NCI-H1694 (cell line): ENCODE results near the gene PALLD.

Experiments used
- DNase-seq: peaks from one replicate; lab custom pipeline; 2025; lab: John Stamatoyannopoulos, UW

Gene PALLD

GRCh38 chr4:168734703-168735678, 238.1 kb downstream of the PALLD start:
- no peak for DNase-seq

GRCh38 chr4:168735735-168736134, 238.9 kb downstream of the PALLD start:
- DNase-seq = no peak

DNA sequence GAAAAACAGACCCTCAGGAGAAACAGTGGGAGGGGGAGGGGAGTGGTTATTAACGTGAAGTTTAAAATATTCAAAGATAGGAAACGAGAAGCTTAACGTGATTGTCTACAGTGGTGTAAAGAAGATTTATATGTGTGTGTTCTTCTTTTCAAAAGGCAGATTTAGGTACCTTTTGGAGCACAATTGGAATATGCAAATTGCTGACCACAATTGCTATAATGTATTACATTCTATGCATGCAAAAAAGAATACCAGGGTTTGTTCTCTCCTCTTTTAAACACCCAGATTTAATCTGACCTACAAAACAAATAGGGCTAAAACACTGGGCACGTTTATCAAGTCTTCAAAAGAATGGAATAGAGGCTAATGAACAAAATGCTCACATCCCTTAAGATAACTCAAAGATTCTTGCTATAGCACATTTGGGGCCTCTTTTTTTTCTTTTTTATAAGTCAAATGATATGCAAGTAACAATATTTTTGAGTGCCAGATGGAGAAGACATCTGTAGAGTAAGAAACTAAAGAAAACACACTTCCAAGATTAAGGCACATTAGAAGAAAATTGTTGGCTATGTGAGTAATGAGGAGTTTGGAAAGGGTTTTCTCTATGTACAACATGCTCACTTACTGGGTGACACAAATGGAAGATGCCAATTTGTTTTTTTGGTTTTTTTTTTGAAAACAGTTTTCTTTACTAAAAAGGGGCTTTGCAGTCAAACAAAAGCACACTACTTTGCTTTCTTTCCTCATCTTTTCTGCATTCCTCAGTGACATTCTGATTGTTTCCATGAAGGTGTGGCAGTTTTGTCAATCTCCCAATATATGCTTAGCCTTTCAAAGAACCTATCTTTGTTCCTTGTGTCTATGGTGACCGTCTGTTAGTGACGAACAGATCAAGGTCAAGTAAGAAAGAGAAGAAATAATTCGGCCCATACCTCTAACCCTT, 240.3 kb downstream of the PALLD start:
- DNase-seq = no peak

DNA sequence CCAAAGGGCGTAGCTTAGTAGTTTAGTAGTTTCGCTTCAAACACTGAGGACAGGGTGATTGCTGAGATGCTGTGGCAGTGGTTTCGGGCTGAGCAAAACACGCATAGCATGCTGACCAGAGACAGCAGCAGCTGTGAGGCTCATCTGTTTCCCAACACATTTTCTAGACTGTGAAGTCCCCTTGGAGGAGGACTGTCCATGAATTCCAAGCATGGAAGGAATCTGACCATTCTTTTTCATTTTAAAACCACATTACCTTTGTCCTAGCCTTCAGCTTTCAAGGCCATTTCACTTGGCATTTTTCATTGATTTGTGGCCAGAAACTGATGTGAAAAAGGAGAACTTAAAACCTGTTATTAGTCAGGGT, 240.9 kb downstream of the PALLD start:
- no peak for DNase-seq

DNA sequence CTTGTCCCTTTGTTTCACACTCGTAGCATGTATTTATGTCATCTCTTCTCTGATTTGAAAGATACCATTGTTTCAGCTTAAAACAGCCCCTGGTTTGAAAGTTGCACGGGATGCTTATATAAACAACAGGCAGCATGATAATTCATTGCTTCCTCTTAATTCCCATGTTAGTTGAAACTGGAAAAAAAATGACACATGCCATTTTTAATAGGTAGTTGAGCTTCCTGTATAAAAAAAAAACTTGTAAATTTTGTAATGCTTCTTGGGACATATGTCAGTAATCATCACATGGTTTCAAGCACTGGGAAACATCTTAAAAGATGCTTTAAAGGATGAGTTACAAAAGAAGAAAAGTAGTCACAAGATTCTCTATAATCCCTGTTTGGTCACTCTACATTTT, 243.0 kb downstream of the PALLD start:
- no peak for DNase-seq

DNA sequence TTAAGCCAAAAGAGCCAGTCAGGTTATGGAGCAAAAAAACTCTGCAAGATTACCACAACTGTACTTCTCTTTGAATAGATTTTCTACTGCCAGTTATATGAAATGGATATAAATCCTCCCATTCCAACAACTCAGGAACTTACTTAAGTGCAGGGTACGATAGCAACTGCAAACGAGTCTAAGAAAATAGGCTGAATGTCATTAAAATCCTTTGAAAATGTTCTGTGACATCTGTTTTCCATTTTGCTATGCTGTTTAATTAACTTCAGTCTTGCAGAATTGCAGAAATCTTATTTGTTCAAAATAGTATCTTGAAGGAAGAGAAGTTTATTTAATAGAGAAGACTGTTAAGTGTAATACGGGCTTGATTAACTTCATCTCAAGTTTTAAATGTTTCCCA, 243.8 kb downstream of the PALLD start:
- no peak for DNase-seq

GRCh38 chr4:168741281-168742173, 244.7 kb downstream of the PALLD start:
- no peak for DNase-seq

DNA sequence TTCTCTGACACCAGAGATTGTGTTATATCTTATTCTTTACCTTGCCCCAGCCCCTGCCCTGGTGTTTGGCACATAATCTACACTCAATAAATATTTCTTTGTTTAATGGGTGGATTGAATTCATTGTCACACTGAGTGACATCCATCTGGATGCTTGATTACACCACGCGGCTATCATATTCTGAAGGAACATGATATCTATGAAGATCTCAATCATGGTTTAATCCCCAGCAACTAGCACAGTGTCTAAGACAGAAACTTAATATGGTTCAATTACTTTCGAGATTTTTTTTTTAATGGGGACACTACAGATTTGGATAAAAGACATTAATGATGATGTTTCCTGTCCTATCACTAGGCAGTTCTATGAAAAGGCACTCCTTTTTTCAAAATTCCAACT, 246.3 kb downstream of the PALLD start:
- DNase-seq = no peak

DNA sequence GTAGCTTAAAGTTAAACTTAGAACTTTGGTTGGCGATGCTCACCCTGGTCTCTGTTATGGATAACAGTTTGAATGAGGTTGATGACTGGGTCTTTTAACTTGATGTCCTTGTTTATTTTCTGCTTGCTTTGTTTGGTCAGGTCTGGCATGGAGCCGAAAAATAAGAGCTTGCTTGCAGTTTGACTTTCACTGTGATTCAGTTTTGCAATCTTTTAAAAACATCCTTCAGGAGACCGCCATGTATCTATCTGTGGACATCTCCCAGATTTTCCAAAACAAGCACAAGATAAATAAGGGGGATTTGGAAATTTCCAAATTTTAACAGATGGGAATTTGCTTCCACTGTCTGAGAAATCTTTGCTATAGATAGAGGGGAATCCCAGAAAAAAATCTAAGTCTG, 246.7 kb downstream of the PALLD start:
- DNase-seq = no peak

- no peak for DNase-seq
These were observed 247.2 kb downstream of the PALLD start for GRCh38 chr4:168744021-168744420.

DNA sequence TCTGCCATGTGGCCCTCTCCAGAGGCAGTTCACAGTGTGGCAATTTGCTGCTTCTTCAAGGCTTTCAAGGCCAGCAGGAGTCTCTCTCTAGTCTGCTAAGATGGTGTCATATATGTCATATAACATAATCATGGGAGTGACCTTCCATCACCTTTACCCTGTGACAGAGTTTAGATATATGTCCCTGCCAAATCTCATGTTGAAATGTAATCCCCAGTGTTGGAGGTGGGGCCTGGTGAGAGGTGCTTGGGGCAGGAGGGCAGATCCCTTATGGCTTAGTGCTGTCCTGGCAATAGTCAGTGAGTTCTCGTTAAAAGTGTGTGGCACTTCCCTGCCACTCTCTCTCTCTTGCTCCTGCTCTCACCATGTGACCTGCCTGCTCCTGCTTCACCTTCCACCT, 252.0 kb downstream of the PALLD start:
- no peak for DNase-seq

DNA sequence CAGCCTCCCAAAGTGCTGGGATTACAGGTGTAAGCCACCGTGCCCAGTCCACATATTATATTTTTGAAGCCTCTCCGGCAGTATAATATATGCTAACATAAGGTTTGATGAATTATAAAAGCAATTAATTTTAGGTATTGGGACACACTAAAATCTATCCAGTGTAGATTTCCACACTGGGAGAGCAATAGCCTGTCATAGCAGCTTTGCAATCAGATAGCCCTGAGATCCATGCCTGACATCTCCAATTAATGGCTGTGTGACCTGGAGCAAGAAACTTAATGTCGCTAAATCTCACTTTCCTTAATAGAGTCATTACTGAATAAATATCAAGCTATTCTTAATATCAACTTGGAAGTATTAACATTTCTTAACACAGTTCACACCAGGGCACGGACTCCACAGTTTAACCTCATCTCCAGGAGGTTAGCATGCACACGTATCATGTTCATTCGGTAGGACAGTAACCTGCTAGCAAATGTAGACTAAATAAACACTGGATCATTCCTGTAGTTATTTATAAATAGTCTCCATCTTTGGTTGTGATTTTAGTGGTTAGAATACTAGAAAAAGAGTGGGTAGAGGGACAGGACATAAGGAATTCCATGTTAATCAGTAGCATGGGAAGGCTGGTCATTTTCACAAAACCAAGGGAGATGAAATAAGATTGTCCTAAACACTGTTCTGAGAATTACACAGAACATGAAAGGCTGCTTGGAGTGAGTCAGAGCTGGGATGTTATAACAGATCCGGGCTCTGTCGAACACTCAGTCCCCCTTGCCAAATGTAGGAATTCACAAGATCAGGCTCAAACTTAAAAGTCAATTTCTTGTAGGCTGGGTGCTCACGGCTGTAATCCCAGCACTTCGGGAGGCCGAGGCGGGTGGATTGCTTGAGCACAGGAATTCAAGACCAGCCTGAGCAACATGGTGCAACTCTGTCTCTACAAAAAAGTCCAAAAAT, 254.7 kb downstream of the PALLD start:
- DNase-seq = no peak

DNA sequence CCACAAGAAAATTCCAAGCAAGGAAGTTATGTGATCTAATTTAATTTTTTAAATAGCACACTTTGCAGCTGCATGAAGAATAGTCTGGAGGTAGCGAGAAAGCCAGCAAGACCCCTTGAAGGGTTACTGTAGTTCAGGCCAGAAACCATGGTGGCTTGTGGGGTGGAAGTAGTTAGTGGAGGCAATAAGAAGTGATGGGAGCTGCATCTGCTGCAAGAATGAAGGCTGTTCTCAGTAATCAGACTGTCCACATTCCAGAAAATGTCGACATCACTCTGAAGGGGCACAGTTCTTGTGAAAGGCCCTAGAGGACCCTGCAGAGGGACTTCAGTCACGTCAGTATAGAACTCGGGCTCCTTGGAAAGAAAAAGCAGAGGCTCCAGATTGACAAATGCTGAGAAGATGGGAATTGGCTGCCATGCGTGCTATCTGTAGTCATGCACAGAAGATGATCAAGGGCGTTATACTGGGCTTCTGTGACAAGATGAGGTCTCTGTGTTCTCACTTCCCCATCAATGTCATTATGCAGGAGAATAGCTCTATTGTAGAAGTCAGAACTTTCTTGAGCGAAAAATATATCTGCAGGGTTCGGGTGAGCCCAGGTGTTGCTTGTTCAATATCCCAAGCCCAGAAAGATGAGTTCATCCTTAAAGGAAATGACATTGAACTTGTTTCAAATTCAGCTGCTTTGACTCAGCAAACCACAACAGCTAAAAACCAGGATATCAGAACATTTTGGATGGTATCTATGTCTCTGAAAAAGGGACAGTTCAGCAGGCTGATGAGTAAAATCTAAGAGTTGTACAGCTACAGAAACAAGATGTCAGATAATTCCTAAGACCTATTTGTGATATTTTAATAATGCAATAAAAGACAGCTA, 259.0 kb downstream of the PALLD start:
- no peak for DNase-seq

GRCh38 chr4:168757500-168757899, 260.6 kb downstream of the PALLD start:
- no peak for DNase-seq

DNA sequence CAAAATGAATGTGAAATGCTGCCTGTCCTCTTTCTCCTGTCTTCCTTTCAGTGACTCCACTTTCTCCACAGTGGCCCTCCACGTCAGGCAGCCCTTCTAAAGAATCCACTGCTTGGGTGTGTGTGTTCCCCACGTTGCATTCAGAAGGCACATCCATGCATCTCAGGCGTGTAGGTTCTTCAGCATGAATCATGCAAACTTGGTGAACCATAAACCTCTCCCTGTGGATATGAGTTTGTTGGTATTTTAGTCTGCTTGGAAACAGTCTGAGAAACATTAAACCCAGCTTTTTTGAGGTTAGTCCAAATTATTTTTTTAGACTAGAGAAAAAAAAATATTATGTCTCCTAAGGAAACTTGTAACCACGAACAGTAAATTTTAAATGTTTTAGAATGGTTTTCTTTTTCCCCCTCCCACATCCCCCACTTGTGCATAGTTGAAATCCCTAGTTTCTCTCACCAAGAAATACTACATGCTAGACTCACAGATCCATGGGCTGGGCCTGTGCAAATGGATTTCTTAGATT, 261.6 kb downstream of the PALLD start:
- no peak for DNase-seq

- no peak for DNase-seq
These were observed 262.5 kb downstream of the PALLD start for GRCh38 chr4:168759321-168759720.

- no peak for DNase-seq
These were observed 263.2 kb downstream of the PALLD start for GRCh38 chr4:168759959-168760527.

GRCh38 chr4:168761066-168761465, 264.2 kb downstream of the PALLD start:
- no peak for DNase-seq

GRCh38 chr4:168765322-168765721, 268.5 kb downstream of the PALLD start:
- no peak for DNase-seq
